Neural cell (in vitro differentiated cells): ENCODE data around the gene LMO2. TPM values are rescaled to one million over a fixed set of nuclear protein-coding genes. Genes with fewer than 3 reads are reported as not detected.
A peak's percentile ranks its signal among the peaks of the same experiment; 100 is the strongest.

ENCODE experiments used
- H2AFZ ChIP-seq: fragments of 200-600, 300-800 bp; sonication (generic), shearing (Covaris generic); 2 replicates; pipeline ENCODE4 v1.6.0; 2014; ENCODE audit warnings: low read depth, mild to moderate bottlenecking, antibody characterized with exemption, low read length, moderate library complexity
- H3F3A ChIP-seq: fragments of 200-600 bp; shearing (Covaris generic); 2 replicates; pipeline ENCODE4 v1.6.1; 2016; ENCODE audit warnings: mild to moderate bottlenecking, moderate library complexity, mixed read lengths, antibody characterized with exemption, low read length; ENCODE audit not compliant: insufficient read depth, poor library complexity, severe bottlenecking
- H3K27ac ChIP-seq: fragments of 200-600, 300-800 bp; sonication (generic), shearing (Covaris generic); 2 replicates; pipeline ENCODE4 v1.5.1; 2014; ENCODE audit warnings: mild to moderate bottlenecking, low read length, moderate library complexity
- H3K27me3 ChIP-seq: fragments of 300-800, 200-600 bp; sonication (generic), shearing (Covaris generic); 2 replicates; pipeline ENCODE4 v1.6.0; 2014; ENCODE audit warnings: mild to moderate bottlenecking, low read depth, low read length, moderate library complexity; ENCODE audit not compliant: insufficient read depth
- H3K36me3 ChIP-seq: fragments of 300-800, 200-600 bp; sonication (generic), shearing (Covaris generic); 2 replicates; pipeline ENCODE4 v1.5.1; 2014; ENCODE audit warnings: mild to moderate bottlenecking, antibody characterized with exemption, low read length, moderate library complexity; ENCODE audit not compliant: insufficient read depth
- H3K4me2 ChIP-seq: fragments of 300-800, 200-600 bp; sonication (generic), shearing (Covaris generic); 2 replicates; pipeline ENCODE4 v1.6.0; 2014; ENCODE audit warnings: mild to moderate bottlenecking, low read length
- H3K4me3 ChIP-seq: fragments of 300-800, 200-600 bp; sonication (generic), shearing (Covaris generic); 2 replicates; pipeline ENCODE4 v1.5.1; 2014; ENCODE audit warnings: mild to moderate bottlenecking, low read length, moderate library complexity
- H3K79me2 ChIP-seq: fragments of 200-600 bp; shearing (Covaris generic); replicated peaks from 2 replicates; pipeline ENCODE4 v1.6.0; 2014; ENCODE audit warnings: mild to moderate bottlenecking, low read length, moderate library complexity; ENCODE audit not compliant: insufficient read depth
- H3K9ac ChIP-seq: fragments of 300-800, 200-600 bp; sonication (generic), shearing (Covaris generic); 2 replicates; pipeline ENCODE4 v1.6.1; 2016; ENCODE audit warnings: mild to moderate bottlenecking, low read length, mixed read lengths
- H3K9me2 ChIP-seq: fragments of 200-600 bp; shearing (Covaris generic); 2 replicates; pipeline ENCODE4 v1.6.1; 2016; ENCODE audit warnings: mild to moderate bottlenecking, low read length, mixed read lengths; ENCODE audit not compliant: insufficient read depth
- H3K9me3 ChIP-seq: fragments of 200-600, 300-800 bp; sonication (generic), shearing (Covaris generic); 2 replicates; pipeline ENCODE4 v1.6.1; 2016; ENCODE audit warnings: mild to moderate bottlenecking, mixed run types, low read length, moderate library complexity, mixed read lengths
- H4K20me1 ChIP-seq: fragments of 200-600 bp; shearing (Covaris generic); 2 replicates; pipeline ENCODE4 v1.6.1; 2016; ENCODE audit warnings: mild to moderate bottlenecking, mixed run types; ENCODE audit not compliant: insufficient read depth
- EP300 ChIP-seq: fragments of 450-650 bp; conservative IDR thresholded peaks from 2 replicates; pipeline ENCODE4 v1.6.1; 2014; ENCODE audit warnings: antibody characterized with exemption, mild to moderate bottlenecking, moderate library complexity; ENCODE audit not compliant: poor library complexity, severe bottlenecking
- EZH2 ChIP-seq: fragments of 200-600, 300-800 bp; shearing (Covaris generic), sonication (generic); IDR thresholded peaks from 2 replicates; pipeline ENCODE4 v1.6.1; 2014; ENCODE audit warnings: antibody characterized with exemption, low read length, borderline replicate concordance, mild to moderate bottlenecking; ENCODE audit not compliant: insufficient read depth, poor library complexity, severe bottlenecking
- MXI1 ChIP-seq: fragments of 450-650 bp; conservative IDR thresholded peaks from 2 replicates; pipeline ENCODE4 v1.6.1; 2014; ENCODE audit warnings: antibody characterized with exemption, mild to moderate bottlenecking; ENCODE audit not compliant: poor library complexity, severe bottlenecking
- POLR2AphosphoS5 ChIP-seq: IDR thresholded peaks from 2 replicates; pipeline ENCODE4 v1.6.1; 2012
- RAD21 ChIP-seq: fragments of 450-650 bp; conservative IDR thresholded peaks from 2 replicates; pipeline ENCODE4 v1.6.1; 2014; ENCODE audit warnings: antibody characterized with exemption, mild to moderate bottlenecking, moderate library complexity
- REST ChIP-seq: IDR thresholded peaks from 2 replicates; pipeline ENCODE4 v1.6.1; 2012; ENCODE audit warnings: borderline replicate concordance
- SMC3 ChIP-seq: fragments of 450-650 bp; conservative IDR thresholded peaks from 2 replicates; pipeline ENCODE4 v1.6.1; 2014; ENCODE audit warnings: antibody characterized with exemption, mild to moderate bottlenecking, moderate library complexity; ENCODE audit not compliant: poor library complexity
- TAF1 ChIP-seq: IDR thresholded peaks from 2 replicates; pipeline ENCODE4 v1.6.1; 2012; ENCODE audit warnings: low read depth
- polyA plus RNA-seq: library from polyadenylated mRNA; depleted of rRNA; stranded (reverse); fragments of >200 nt; gene quantifications from 2 replicates; pipeline ENCODE4 v1.2.3, GENCODE V29; 2014
- TF ChIP-seq, protein P1 (sequence below): fragments of 450-650 bp; IDR thresholded peaks from 2 replicates; pipeline ENCODE4 v1.5.1; 2014; ENCODE audit warnings: antibody characterized with exemption, mild to moderate bottlenecking, moderate library complexity; ENCODE audit not compliant: poor library complexity, severe bottlenecking

LMO2 gene
- polyA plus RNA-seq, 1 donor from 2014 or later: 33.2 TPM

- no peak overlapping the region for H3K4me2 ChIP-seq
- H4K20me1 ChIP-seq: no peaks in the 10 kb centered on the region
- H3F3A ChIP-seq: no peaks in the 10 kb centered on the region
- no peaks in the 10 kb centered on the region for H3K27me3 ChIP-seq
- H2AFZ ChIP-seq: no peak overlapping the region
- H3K4me3 ChIP-seq: no peak overlapping the region
- no peaks in the 10 kb centered on the region for H3K36me3 ChIP-seq
- H3K79me2 ChIP-seq: no peaks in the 10 kb centered on the region
- no peak overlapping the region for H3K27ac ChIP-seq
- H3K9me2 ChIP-seq: no peaks in the 10 kb centered on the region
- H3K9me3 ChIP-seq: no peaks in the 10 kb centered on the region
- TF ChIP-seq, protein P1, sequence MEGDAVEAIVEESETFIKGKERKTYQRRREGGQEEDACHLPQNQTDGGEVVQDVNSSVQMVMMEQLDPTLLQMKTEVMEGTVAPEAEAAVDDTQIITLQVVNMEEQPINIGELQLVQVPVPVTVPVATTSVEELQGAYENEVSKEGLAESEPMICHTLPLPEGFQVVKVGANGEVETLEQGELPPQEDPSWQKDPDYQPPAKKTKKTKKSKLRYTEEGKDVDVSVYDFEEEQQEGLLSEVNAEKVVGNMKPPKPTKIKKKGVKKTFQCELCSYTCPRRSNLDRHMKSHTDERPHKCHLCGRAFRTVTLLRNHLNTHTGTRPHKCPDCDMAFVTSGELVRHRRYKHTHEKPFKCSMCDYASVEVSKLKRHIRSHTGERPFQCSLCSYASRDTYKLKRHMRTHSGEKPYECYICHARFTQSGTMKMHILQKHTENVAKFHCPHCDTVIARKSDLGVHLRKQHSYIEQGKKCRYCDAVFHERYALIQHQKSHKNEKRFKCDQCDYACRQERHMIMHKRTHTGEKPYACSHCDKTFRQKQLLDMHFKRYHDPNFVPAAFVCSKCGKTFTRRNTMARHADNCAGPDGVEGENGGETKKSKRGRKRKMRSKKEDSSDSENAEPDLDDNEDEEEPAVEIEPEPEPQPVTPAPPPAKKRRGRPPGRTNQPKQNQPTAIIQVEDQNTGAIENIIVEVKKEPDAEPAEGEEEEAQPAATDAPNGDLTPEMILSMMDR: no peak
- TF ChIP-seq EP300 (no peak), POLR2AphosphoS5 (no peak), EZH2 (no peak), SMC3 (no peak), TAF1 (no peak), MXI1 (no peak)
- H3K9ac ChIP-seq: no peak overlapping the region
These were observed 31.8 kb upstream of the LMO2 start for GRCh38 chr11:33923626-33924025.

DNA sequence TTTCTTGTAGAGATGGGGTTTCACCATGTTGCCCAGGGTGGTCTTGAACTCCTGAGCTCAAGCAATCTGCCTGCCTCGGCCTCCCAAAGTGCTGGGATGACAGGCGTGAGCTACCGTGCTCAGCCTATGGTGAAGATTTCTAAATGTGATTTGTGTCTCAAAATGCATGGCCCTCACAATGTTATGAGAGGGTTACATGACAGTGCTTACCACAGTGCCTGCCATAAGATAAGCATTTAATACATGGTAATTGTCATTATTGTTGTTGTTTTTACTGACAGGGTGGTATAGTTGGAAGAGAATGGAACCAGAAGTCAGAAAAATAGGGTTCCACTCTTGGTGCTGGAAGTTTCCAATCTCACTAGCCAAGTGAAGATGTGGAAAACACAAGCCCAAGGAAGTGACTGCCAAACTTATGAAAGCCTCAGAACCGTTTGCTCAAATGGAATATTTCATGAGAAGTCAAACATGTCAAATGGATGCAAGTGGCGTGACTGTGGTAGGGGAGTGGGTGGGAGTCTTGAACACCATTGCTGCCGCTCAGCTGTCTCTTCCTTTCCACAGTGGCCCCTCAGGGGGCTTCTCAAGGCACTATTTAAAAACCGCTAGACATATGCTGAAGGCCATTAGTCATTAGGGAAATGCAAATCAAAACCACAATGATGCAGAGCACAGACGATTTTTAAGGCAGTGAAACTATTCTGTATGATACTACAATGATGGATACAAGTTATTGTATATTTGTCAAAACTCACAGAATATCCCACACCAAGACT lies 29.1 kb upstream of the LMO2 start:
- Histone ChIP-seq H3F3A (no peaks in the 10 kb centered on the region), H3K27ac (no peak overlapping the region), H2AFZ (no peak overlapping the region), H3K9ac (no peak overlapping the region), H4K20me1 (no peaks in the 10 kb centered on the region), H3K36me3 (no peaks in the 10 kb centered on the region), H3K9me2 (no peaks in the 10 kb centered on the region), H3K79me2 (no peaks in the 10 kb centered on the region), H3K4me2 (no peak overlapping the region), H3K4me3 (peak overlapping the region; percentile 6), H3K27me3 (no peaks in the 10 kb centered on the region), H3K9me3 (no peaks in the 10 kb centered on the region)
- TF ChIP-seq SMC3 (no peak), RAD21 (no peak), POLR2AphosphoS5 (no peak), TAF1 (no peak), REST (no peak)
- TF ChIP-seq, protein P1: no peak
